ENCODE measurements around the gene SNORC.

- TF ChIP-seq CTCF (IDR thresholded peaks at IDR 0.05; ENCODE audit: low read depth, low read length, poor library complexity, severe bottlenecking) = no peak
- no peak for TF ChIP-seq EZH2phosphoT487 (IDR thresholded peaks at IDR 0.05; ENCODE audit: borderline replicate concordance, low read length)
Observed at GRCh38 chr2:232835687-232836208, 34.3 kb upstream of the SNORC start.

Measured in DOHH2 (cell line).